ENCODE data around the gene HLA-DRB5. TPM values are rescaled to one million over a fixed set of nuclear protein-coding genes. Genes with fewer than 3 reads are reported as not detected.
"Not testable (repeated sequence)": the region's sequence is repeated elsewhere in the genome, so short reads cannot be mapped to it uniquely, and the experiment has no call there.

The HLA-DRB5 gene
- total RNA-seq, 1 donor from 2014 or later, result not detected

DNA sequence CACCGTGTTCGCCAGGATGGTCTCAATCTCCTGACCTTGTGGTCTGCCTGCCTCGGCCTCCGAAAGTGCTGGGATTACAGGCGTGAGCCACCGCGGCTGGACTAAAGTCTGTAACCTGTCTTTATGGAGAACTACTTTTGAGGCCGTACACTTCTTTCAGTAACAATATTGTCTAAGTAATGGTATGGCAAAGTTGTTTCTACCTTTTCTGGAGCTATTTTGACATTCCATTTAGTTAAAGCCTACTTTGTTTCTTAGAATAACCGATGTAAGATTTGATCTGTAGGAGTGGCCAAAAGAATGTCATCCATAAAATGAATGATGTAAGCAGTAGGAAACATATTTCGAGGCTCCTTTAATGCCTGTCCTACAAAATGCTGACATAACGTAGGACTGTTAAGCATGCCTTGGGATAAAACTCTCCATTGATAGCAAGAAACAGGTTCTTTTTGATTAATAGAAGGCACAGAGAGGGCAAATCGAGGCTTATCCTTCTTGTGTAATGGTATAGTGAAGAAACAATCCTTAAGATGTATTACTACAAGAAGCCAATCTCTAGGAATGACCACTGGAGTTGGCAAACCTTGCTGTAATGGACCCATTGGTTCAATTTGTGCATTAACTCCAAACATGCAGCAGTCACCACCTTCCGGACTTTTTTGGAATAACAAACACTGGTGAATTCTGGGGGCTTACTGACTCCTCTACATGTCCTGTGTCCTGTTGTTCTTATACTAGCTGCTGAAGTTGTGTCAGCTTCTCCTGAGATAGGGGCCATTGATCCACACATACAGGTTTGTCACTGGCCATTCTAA is 54.5 kb downstream of the HLA-DRB5 start:
- no peak for TF ChIP-seq CTCF (conservative IDR thresholded peaks at IDR 0.05)
- no peak for DNase-seq (ENCODE audit: low read depth, low spot score)
- Mint-ChIP-seq H3K27ac (ENCODE audit: unreplicated experiment) (no peak overlapping the region), H3K4me3 (no peak overlapping the region), H3K4me1 (no peaks in the 10 kb centered on the region), H3K36me3 (ENCODE audit: low read depth) (peaks cover 2% of the 10 kb centered on the region), H3K9me3 (peaks cover 5% of the 10 kb centered on the region), H3K27me3 (ENCODE audit: low read depth) (peaks cover 5% of the 10 kb centered on the region)

DNA sequence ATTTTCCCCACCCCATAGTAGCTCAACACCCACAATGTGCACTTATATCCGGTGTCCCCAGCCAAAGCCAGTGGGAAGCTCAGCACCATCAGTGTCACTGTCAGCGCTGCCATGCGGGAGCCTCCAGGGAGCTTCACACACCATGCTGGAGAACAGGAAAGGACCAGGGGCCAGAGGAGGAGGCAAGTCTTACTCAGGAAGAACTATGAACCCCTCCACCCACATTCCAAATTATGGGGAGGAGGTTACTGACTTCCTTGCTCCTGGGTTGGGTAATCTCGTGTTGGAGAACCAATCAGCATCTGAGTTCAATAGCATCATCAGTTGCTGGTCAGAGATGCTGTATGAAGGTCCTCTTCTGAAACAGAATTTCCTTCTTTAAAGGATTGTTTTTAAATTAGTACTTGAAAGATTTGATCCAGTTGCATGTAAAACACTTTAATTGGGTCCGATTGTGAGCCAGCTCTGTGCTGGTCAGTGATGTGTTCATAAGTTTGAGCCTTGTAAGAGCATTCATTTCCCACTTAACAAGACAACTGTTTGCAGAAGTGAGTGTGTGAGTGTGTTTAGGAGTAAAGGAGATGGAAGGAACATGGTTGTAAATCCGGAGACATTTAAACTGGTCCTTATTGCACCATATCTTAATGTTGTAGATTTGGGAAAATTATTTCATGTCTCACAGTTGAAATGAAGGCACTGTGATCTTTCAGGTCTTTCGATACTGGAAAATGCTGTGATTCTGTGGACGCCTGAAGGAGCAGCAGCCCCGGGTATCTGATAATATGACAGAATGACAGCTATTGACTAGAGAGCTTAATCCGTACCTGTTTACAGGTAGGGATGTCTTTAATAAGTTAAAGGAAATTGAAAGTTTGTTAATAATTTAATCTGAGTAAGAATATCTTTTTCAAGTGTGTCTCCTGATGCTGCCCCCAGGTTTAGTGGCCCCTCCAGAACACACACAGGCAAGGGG is 56.4 kb downstream of the HLA-DRB5 start:
- not testable (repeated sequence) for H3K27me3 Mint-ChIP-seq (ENCODE audit: low read depth); H3K4me1 Mint-ChIP-seq; H3K36me3 Mint-ChIP-seq (ENCODE audit: low read depth); H3K9me3 Mint-ChIP-seq; H3K27ac Mint-ChIP-seq (ENCODE audit: unreplicated experiment); DNase-seq (ENCODE audit: low read depth, low spot score); H3K4me3 Mint-ChIP-seq

GRCh38 chr6:32472781-32473375 is 57.2 kb downstream of the HLA-DRB5 start:
- Mint-ChIP-seq H3K27ac (ENCODE audit: unreplicated experiment) (no peak overlapping the region), H3K9me3 (no peaks in the 10 kb centered on the region), H3K4me3 (no peak overlapping the region), H3K36me3 (ENCODE audit: low read depth) (no peaks in the 10 kb centered on the region), H3K4me1 (no peaks in the 10 kb centered on the region), H3K27me3 (ENCODE audit: low read depth) (peaks cover 9% of the 10 kb centered on the region)
- DNase-seq (ENCODE audit: low read depth, low spot score), result no peak
- TF ChIP-seq CTCF (conservative IDR thresholded peaks at IDR 0.05), result no peak

- H3K4me1 Mint-ChIP-seq; H3K36me3 Mint-ChIP-seq (ENCODE audit: low read depth); H3K27ac Mint-ChIP-seq (ENCODE audit: unreplicated experiment); H3K9me3 Mint-ChIP-seq; DNase-seq (ENCODE audit: low read depth, low spot score); H3K4me3 Mint-ChIP-seq: not testable (repeated sequence)
- peaks cover 22% of the 10 kb centered on the region for H3K27me3 Mint-ChIP-seq (ENCODE audit: low read depth)
These were observed 62.2 kb downstream of the HLA-DRB5 start for GRCh38 chr6:32467743-32468503.

Other genes with a start within 250 kb of the HLA-DRB5 start
- gene TSBP1, start 158.4 kb downstream of the HLA-DRB5 start, total RNA-seq, result not detected in 2 replicates
- gene BTNL2, start 123.1 kb downstream of the HLA-DRB5 start, total RNA-seq, result not detected in 2 replicates
- gene HLA-DRA, start 90.4 kb downstream of the HLA-DRB5 start, total RNA-seq, result 0.28 TPM in 1 of 2 replicates, not detected in the other
- gene HLA-DRB1, start 59.6 kb upstream of the HLA-DRB5 start, total RNA-seq, result 0.66 and 0.84 TPM in 2 replicates
- gene HLA-DQA1, start 107.1 kb upstream of the HLA-DRB5 start, total RNA-seq, result not detected in 2 replicates
- gene HLA-DQB1, start 136.4 kb upstream of the HLA-DRB5 start, total RNA-seq, result 0.18 and 0.23 TPM in 2 replicates
- gene HLA-DQA2, start 211.1 kb upstream of the HLA-DRB5 start, total RNA-seq, result not detected in 2 replicates
- gene HLA-DQB2, start 233.2 kb upstream of the HLA-DRB5 start, total RNA-seq, result not detected in 2 replicates